Transverse colon (tissue), 4 donors: Measurements from ENCODE around the gene CACTIN.

Experiments
- CTCF ChIP-seq, 5 experiments: fragments of 200-600 bp in 3 of 5; fragments of 450-650 bp in 2 of 5; sonication (generic) in 3 of 5; IDR thresholded peaks; 1 replicate in 2 of 5; 2 replicates in 3 of 5; pipeline ENCODE4 v1.5.1; 2016 to 2017; ENCODE audit warnings: antibody characterized with exemption in 5 of 5, inconsistent platforms in 3 of 5, mild to moderate bottlenecking in 2 of 5, moderate library complexity in 1 of 5
- EP300 ChIP-seq: sonication (generic); formaldehyde crosslinking; IDR thresholded peaks from one replicate; pipeline ENCODE4 v1.6.1; 2017; ENCODE audit warnings: antibody characterized with exemption, low read depth
- POLR2A ChIP-seq: fragments of 450-650 bp; IDR thresholded peaks from one replicate; pipeline ENCODE4 v1.6.1; 2016; ENCODE audit warnings: antibody characterized with exemption, mild to moderate bottlenecking, moderate library complexity
- POLR2AphosphoS5 ChIP-seq, 3 donors: sonication (generic); formaldehyde crosslinking; IDR thresholded peaks; one replicate each; pipeline ENCODE4 v1.6.1; 2016; ENCODE audit warnings: antibody characterized with exemption in 3 of 3

GRCh38 chr19:3658870-3659745 lies 32.5 kb upstream of the CACTIN start:
- TF ChIP-seq CTCF (IDR thresholded peaks at IDR 0.05) (no peak), POLR2A (no peak), POLR2AphosphoS5 (IDR thresholded peaks at IDR 0.05) (no peak), EP300 (no peak)
